Kidney epithelial cell (primary cell): Measurements from ENCODE around the gene AMOTL1. TPM values are rescaled to one million over a fixed set of nuclear protein-coding genes. Genes with fewer than 3 reads are reported as not detected.

Source experiments
- DNase-seq: peaks from one replicate; pipeline ENCODE4 v3.0.0-alpha.2; 2010; ENCODE audit warnings: low read depth
- H3K27me3 ChIP-seq: 2 replicates; pipeline ENCODE4 v1.6.0; 2011; ENCODE audit warnings: low read length; ENCODE audit not compliant: control insufficient read depth, insufficient read depth
- H3K36me3 ChIP-seq: 2 replicates; pipeline ENCODE4 v1.5.1; 2011; ENCODE audit warnings: low read length; ENCODE audit not compliant: control insufficient read depth, insufficient read depth
- H3K4me3 ChIP-seq: 2 replicates; pipeline ENCODE4 v1.5.1; 2011; ENCODE audit warnings: low read depth, mild to moderate bottlenecking, control low read depth, low read length
- total RNA-seq: library from RNA; depleted of rRNA; stranded (reverse); fragments of >200 nt; gene quantifications from 2 replicates; pipeline ENCODE4 v1.2.3, GENCODE V29; 2015
- TF ChIP-seq, protein P1 (sequence below): IDR thresholded peaks from 2 replicates; pipeline ENCODE4 v1.5.1; 2011; ENCODE audit warnings: mild to moderate bottlenecking, moderate library complexity, low read length, control low read depth, inconsistent platforms; ENCODE audit not compliant: insufficient read depth, poor library complexity, severe bottlenecking

The AMOTL1 gene
- total RNA-seq, 1 donor from 2014 or later, result 48.8 TPM

DNA sequence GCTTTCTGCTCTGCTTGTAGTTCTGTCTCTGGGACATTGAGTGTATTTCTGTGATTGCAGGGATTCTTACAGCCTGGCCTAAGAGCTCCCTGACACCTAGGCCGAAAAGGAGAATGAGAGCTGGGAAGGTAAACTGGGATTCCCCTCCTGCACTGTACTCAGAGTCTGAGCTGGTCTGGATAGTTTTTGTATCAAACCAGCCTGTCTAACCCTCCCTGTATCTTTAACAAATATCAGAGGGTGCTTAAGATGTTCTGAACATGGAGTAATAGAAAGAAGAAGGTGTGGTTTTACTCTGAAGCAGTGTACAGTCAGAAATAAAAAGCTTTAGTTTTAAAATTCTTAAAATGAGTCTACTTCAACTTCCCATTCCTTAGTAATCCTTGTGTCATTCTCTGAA lies 57.3 kb downstream of the AMOTL1 start:
- DNase-seq, result no peak
- TF ChIP-seq, protein P1, sequence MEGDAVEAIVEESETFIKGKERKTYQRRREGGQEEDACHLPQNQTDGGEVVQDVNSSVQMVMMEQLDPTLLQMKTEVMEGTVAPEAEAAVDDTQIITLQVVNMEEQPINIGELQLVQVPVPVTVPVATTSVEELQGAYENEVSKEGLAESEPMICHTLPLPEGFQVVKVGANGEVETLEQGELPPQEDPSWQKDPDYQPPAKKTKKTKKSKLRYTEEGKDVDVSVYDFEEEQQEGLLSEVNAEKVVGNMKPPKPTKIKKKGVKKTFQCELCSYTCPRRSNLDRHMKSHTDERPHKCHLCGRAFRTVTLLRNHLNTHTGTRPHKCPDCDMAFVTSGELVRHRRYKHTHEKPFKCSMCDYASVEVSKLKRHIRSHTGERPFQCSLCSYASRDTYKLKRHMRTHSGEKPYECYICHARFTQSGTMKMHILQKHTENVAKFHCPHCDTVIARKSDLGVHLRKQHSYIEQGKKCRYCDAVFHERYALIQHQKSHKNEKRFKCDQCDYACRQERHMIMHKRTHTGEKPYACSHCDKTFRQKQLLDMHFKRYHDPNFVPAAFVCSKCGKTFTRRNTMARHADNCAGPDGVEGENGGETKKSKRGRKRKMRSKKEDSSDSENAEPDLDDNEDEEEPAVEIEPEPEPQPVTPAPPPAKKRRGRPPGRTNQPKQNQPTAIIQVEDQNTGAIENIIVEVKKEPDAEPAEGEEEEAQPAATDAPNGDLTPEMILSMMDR, result no peak
- H3K27me3 ChIP-seq, result no peaks in the 10 kb centered on the region
- H3K4me3 ChIP-seq, result no peak overlapping the region
- H3K36me3 ChIP-seq, result peaks cover 6% of the 10 kb centered on the region

DNA sequence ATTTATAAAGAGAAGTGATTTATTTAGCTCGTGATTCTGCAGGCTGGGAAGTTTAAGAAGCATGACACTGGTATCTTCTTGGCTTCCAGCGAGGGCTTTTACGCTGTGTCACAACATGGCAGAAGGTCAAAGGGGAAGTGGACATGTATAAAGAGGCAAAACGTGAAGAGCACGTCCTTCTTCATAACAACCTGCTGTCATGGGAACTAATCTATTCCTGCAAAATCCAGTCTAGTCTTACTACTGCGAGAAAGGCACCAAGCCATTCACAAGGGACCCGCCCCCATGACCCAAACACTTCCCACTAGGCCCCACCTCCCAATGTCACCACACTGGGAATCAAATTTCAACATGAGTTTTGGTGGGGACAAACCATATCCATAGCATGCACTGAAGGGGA lies 58.3 kb downstream of the AMOTL1 start:
- TF ChIP-seq, protein P1, result no peak
- Histone ChIP-seq H3K4me3 (no peak overlapping the region), H3K36me3 (peaks cover 6% of the 10 kb centered on the region), H3K27me3 (no peaks in the 10 kb centered on the region)
- no peak for DNase-seq

DNA sequence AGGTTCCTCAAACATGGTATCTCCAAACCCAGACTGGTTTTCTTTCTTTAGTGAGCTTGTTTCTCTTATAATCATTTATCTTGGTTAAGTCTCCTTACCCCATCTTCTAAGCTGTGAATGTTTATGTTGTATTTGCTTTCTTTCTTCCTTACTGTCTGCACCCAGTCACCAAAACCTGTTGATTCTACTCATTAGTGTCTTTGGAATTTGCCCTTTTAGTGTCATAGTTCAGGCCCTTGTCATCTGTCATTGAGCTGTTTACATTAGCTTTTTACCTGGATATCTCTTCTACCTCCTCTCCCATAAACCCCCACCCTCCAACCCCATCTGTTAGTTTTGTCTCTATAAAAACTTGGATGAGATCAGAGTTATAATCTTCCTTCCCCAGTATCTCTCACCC lies 59.9 kb downstream of the AMOTL1 start:
- DNase-seq, result no peak
- TF ChIP-seq, protein P1, result no peak
- H3K36me3 ChIP-seq, result peaks cover 6% of the 10 kb centered on the region
- no peak overlapping the region for H3K4me3 ChIP-seq
- H3K27me3 ChIP-seq, result no peaks in the 10 kb centered on the region

DNA sequence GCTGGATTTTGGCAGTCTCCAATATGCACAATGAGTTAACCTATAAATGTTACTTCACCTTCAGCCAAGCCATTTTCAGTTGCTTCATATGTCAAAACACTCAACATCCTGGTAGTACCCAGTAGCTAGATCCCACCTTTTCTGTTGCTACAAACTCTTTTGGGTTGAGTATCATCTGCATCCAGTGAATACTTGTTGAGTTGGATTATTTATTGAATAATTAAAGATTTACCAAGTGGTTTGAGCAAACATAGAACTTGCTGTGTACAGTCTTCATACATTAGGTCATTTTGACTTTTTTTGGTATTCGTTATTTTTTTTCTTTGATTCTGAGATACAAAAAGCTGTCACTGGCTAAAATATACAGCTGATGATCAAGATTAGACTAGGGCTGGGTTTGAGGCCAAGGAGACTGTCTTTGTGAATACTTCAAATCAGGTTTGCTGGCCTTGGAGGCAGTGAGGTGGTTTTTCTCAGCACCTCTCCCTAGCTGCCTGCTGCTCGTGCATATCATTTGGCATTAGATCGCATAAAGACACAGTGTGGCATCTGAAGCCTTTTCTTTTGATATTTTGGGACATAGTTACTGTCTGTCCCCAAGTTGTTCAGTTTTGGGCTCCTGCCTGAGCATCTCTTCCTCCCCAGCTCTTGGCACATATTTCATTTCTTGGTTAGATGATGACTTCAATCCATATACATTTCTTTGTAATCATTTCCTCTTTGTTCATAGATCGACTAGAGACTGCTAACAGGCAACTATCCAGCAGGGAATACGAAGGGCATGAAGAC lies 62.8 kb downstream of the AMOTL1 start:
- peaks cover 6% of the 10 kb centered on the region for H3K36me3 ChIP-seq
- TF ChIP-seq, protein P1, result no peak
- H3K27me3 ChIP-seq, result no peaks in the 10 kb centered on the region
- no peak for DNase-seq
- no peak overlapping the region for H3K4me3 ChIP-seq

DNA sequence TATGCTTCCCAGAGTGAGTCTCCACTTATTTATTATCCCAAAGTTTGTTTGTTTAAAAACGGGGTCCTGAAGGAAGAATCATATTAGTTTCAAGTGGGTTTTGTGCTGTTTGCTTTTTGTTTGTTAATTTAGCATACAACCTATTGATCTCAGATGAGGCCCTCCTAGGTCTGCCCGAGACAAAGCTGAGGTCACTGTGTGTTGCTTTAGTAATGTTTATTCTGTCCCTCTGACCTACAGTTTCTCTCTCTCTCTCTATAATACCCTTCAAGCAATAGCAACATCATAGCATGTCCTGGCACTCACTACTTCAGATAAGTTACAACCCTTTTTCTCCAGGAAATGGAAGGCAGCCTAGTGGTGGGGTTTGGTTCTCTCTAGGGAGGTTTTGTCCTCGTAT lies 63.4 kb downstream of the AMOTL1 start:
- no peak for DNase-seq
- TF ChIP-seq, protein P1, result no peak
- no peak overlapping the region for H3K4me3 ChIP-seq
- no peaks in the 10 kb centered on the region for H3K27me3 ChIP-seq
- peaks cover 5% of the 10 kb centered on the region for H3K36me3 ChIP-seq
